ENCODE results near the gene GPC4. TPM values are rescaled to one million over a fixed set of nuclear protein-coding genes. Genes with fewer than 3 reads are reported as not detected.
"Not testable (repeated sequence)": the region's sequence is repeated elsewhere in the genome, so short reads cannot be mapped to it uniquely, and the experiment has no call there.

Gene GPC4
- polyA plus RNA-seq, 1 donor from 2014 or later: 1.2 TPM

DNA sequence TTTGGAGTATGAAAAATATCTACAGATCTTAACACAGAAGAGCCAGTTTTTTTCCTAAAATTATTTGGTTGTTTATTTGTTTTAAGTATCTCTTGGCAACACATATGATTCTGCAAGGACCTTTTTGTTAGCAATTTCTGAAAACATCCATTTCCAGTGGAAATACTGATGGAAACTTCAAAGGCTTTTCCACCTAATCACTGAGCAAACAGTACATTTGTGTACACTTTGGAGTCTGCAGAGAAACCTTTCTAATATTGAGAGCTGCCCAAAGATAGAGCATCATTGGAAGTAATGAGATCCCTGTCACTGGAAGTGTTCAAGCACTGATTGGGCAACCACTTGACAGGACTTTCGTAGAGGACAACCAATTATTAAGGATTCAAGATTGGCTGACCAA lies 127.4 kb downstream of the GPC4 start:
- H3K4me3 ChIP-seq (ENCODE audit: low read length): no peak overlapping the region
- no peaks in the 10 kb centered on the region for H3K27me3 ChIP-seq (ENCODE audit: insufficient read depth, low read depth, low read length)
- H4K20me1 ChIP-seq (ENCODE audit: insufficient read depth): no peaks in the 10 kb centered on the region
- no peak overlapping the region for H3K27ac ChIP-seq (ENCODE audit: low read length)
- no peak overlapping the region for H2AFZ ChIP-seq (ENCODE audit: low read depth, low read length)
- TF ChIP-seq EZH2 (IDR thresholded peaks at IDR 0.05; ENCODE audit: borderline replicate concordance, insufficient read depth, low read length, poor library complexity, severe bottlenecking) (no peak), RAD21 (conservative IDR thresholded peaks at IDR 0.05) (no peak), POLR2AphosphoS5 (IDR thresholded peaks at IDR 0.05) (no peak), EP300 (conservative IDR thresholded peaks at IDR 0.05; ENCODE audit: poor library complexity, severe bottlenecking) (no peak), SMC3 (conservative IDR thresholded peaks at IDR 0.05; ENCODE audit: poor library complexity) (no peak), MXI1 (conservative IDR thresholded peaks at IDR 0.05; ENCODE audit: poor library complexity, severe bottlenecking) (no peak), TAF1 (IDR thresholded peaks at IDR 0.05; ENCODE audit: low read depth) (no peak)
- TF ChIP-seq, protein P1, sequence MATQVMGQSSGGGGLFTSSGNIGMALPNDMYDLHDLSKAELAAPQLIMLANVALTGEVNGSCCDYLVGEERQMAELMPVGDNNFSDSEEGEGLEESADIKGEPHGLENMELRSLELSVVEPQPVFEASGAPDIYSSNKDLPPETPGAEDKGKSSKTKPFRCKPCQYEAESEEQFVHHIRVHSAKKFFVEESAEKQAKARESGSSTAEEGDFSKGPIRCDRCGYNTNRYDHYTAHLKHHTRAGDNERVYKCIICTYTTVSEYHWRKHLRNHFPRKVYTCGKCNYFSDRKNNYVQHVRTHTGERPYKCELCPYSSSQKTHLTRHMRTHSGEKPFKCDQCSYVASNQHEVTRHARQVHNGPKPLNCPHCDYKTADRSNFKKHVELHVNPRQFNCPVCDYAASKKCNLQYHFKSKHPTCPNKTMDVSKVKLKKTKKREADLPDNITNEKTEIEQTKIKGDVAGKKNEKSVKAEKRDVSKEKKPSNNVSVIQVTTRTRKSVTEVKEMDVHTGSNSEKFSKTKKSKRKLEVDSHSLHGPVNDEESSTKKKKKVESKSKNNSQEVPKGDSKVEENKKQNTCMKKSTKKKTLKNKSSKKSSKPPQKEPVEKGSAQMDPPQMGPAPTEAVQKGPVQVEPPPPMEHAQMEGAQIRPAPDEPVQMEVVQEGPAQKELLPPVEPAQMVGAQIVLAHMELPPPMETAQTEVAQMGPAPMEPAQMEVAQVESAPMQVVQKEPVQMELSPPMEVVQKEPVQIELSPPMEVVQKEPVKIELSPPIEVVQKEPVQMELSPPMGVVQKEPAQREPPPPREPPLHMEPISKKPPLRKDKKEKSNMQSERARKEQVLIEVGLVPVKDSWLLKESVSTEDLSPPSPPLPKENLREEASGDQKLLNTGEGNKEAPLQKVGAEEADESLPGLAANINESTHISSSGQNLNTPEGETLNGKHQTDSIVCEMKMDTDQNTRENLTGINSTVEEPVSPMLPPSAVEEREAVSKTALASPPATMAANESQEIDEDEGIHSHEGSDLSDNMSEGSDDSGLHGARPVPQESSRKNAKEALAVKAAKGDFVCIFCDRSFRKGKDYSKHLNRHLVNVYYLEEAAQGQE (IDR thresholded peaks at IDR 0.05; ENCODE audit: borderline replicate concordance): no peak
- TF ChIP-seq, protein P2, sequence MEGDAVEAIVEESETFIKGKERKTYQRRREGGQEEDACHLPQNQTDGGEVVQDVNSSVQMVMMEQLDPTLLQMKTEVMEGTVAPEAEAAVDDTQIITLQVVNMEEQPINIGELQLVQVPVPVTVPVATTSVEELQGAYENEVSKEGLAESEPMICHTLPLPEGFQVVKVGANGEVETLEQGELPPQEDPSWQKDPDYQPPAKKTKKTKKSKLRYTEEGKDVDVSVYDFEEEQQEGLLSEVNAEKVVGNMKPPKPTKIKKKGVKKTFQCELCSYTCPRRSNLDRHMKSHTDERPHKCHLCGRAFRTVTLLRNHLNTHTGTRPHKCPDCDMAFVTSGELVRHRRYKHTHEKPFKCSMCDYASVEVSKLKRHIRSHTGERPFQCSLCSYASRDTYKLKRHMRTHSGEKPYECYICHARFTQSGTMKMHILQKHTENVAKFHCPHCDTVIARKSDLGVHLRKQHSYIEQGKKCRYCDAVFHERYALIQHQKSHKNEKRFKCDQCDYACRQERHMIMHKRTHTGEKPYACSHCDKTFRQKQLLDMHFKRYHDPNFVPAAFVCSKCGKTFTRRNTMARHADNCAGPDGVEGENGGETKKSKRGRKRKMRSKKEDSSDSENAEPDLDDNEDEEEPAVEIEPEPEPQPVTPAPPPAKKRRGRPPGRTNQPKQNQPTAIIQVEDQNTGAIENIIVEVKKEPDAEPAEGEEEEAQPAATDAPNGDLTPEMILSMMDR (IDR thresholded peaks at IDR 0.05; ENCODE audit: poor library complexity, severe bottlenecking): no peak
- H3K36me3 ChIP-seq (ENCODE audit: insufficient read depth, low read length): no peaks in the 10 kb centered on the region
- no peak overlapping the region for H3K9ac ChIP-seq (ENCODE audit: low read length)
- no peaks in the 10 kb centered on the region for H3K9me3 ChIP-seq (ENCODE audit: low read length)
- H3F3A ChIP-seq (ENCODE audit: insufficient read depth, low read length, poor library complexity, severe bottlenecking): no peaks in the 10 kb centered on the region
- H3K79me2 ChIP-seq (replicated peaks; ENCODE audit: insufficient read depth, low read length): no peaks in the 10 kb centered on the region
- no peak overlapping the region for H3K4me2 ChIP-seq (ENCODE audit: low read length)
- no peaks in the 10 kb centered on the region for H3K9me2 ChIP-seq (ENCODE audit: insufficient read depth, low read length)

DNA sequence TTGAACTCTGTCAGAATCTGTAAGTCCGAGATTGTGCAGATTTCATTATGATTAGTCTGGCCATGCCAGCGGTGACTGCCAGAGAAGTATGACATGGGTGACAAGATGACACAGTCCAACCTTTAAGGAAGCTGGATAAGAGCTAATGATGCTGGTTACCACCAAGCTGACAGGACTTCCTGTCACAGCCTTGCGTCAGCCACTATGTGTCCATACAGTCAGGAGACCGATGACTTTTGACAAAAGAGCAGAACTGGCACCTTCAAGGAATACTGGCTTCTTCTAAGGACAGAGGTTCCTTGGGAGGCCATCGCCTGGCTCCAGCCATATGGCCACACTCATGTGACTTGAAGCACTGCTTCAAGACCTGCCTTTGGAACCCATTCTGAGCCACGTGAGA lies 129.9 kb downstream of the GPC4 start:
- TF ChIP-seq, protein P2 (IDR thresholded peaks at IDR 0.05; ENCODE audit: poor library complexity, severe bottlenecking): no peak
- TF ChIP-seq, protein P1 (IDR thresholded peaks at IDR 0.05; ENCODE audit: borderline replicate concordance): no peak
- TF ChIP-seq EP300 (conservative IDR thresholded peaks at IDR 0.05; ENCODE audit: poor library complexity, severe bottlenecking): no peak
- no peak for TF ChIP-seq MXI1 (conservative IDR thresholded peaks at IDR 0.05; ENCODE audit: poor library complexity, severe bottlenecking)
- no peak for TF ChIP-seq SMC3 (conservative IDR thresholded peaks at IDR 0.05; ENCODE audit: poor library complexity)
- no peak for TF ChIP-seq POLR2AphosphoS5 (IDR thresholded peaks at IDR 0.05)
- no peak for TF ChIP-seq RAD21 (conservative IDR thresholded peaks at IDR 0.05)
- TF ChIP-seq EZH2 (IDR thresholded peaks at IDR 0.05; ENCODE audit: borderline replicate concordance, insufficient read depth, low read length, poor library complexity, severe bottlenecking): no peak
- no peak for TF ChIP-seq TAF1 (IDR thresholded peaks at IDR 0.05; ENCODE audit: low read depth)
- Histone ChIP-seq H4K20me1 (ENCODE audit: insufficient read depth) (no peaks in the 10 kb centered on the region), H3K27ac (ENCODE audit: low read length) (no peak overlapping the region), H3F3A (ENCODE audit: insufficient read depth, low read length, poor library complexity, severe bottlenecking) (no peaks in the 10 kb centered on the region), H3K27me3 (ENCODE audit: insufficient read depth, low read depth, low read length) (no peaks in the 10 kb centered on the region), H3K9me2 (ENCODE audit: insufficient read depth, low read length) (no peaks in the 10 kb centered on the region), H3K4me2 (ENCODE audit: low read length) (no peak overlapping the region), H3K4me3 (ENCODE audit: low read length) (no peak overlapping the region), H2AFZ (ENCODE audit: low read depth, low read length) (no peak overlapping the region), H3K79me2 (replicated peaks; ENCODE audit: insufficient read depth, low read length) (no peaks in the 10 kb centered on the region), H3K9ac (ENCODE audit: low read length) (no peak overlapping the region), H3K36me3 (ENCODE audit: insufficient read depth, low read length) (no peaks in the 10 kb centered on the region), H3K9me3 (ENCODE audit: low read length) (no peaks in the 10 kb centered on the region)

DNA sequence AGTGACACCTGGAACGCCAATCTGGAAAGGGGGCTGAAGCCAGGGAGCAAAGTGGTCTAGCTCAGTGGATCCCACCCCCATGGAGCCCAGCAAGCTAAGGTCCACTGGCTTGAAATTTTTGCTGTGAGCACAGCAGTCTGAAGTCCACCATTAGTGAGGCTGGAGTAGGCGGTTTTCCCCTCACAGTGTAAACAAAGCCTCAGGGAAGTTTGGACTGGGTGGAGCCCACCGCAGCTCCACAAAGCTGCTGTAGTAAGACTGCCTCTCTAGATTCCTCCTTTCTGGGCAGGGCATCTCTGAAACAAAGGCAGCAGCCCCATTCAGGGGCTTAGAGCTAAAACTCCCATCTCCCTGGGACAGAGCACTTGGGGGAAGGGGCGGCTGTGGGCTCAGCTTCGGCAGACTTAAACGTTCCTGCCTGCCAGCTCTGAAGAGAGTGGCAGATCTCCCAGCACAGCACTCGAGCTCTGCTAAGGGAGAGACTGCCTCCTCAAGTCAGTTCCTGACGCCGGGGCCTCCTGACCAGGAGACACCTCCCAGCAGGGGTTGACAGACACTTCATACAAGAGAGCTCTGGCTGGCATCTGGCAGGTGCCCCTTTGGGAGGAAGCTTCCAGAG lies 136.1 kb downstream of the GPC4 start:
- not testable (repeated sequence) for H3K4me3 ChIP-seq (ENCODE audit: low read length); H2AFZ ChIP-seq (ENCODE audit: low read depth, low read length); H3K9me2 ChIP-seq (ENCODE audit: insufficient read depth, low read length); H3K27me3 ChIP-seq (ENCODE audit: insufficient read depth, low read depth, low read length); H3K27ac ChIP-seq (ENCODE audit: low read length); H3K4me2 ChIP-seq (ENCODE audit: low read length); H3K79me2 ChIP-seq (replicated peaks; ENCODE audit: insufficient read depth, low read length); H3K9me3 ChIP-seq (ENCODE audit: low read length); H3K9ac ChIP-seq (ENCODE audit: low read length); H4K20me1 ChIP-seq (ENCODE audit: insufficient read depth); H3F3A ChIP-seq (ENCODE audit: insufficient read depth, low read length, poor library complexity, severe bottlenecking); H3K36me3 ChIP-seq (ENCODE audit: insufficient read depth, low read length)
